ENCODE data around the gene RNF180. TPM values are rescaled to one million over a fixed set of nuclear protein-coding genes. Genes with fewer than 3 reads are reported as not detected.

Gene RNF180
- total and polyA plus RNA-seq, 8 donors = 1.2 to 15.4 (median 4.2) TPM

GRCh38 chr5:64295101-64295500, 129.5 kb downstream of the RNF180 start:
- TF ChIP-seq EP300 (IDR thresholded peaks at IDR 0.05) (no peak), POLR2A (IDR thresholded peaks at IDR 0.05) (no peak), POLR2AphosphoS5 (IDR thresholded peaks at IDR 0.05) (no peak), CTCF (IDR thresholded peaks at IDR 0.05) (no peak)

DNA sequence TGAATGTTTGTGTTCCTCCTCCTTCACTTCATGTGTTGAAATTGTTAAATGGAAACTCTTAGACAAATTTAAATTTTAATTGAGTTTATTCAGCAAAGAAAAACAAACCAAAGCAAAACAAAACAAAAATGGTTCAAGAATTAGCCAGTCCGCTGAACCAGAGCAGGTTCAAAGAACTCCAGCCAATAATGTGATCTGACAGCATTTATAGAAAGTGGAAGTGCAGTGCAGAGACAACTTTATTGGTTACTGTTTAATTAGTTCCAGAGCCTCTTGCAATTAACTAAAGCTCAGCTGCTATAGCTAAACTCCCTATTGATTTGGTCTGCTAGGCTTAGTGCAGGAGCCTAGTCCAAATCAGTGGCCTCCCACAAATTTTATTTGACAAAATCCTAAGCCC, 132.9 kb downstream of the RNF180 start:
- Histone ChIP-seq H3K9me3 (no peaks in the 10 kb centered on the region), H3K4me1 (no peaks in the 10 kb centered on the region), H3K36me3 (no peaks in the 10 kb centered on the region), H3K27ac (no peak overlapping the region), H3K4me3 (no peak overlapping the region), H3K27me3 (no peaks in the 10 kb centered on the region)
- intact Hi-C loops (cut with DNase I; ENCODE audit: low total_unique reads) = no loop called here
- TF ChIP-seq POLR2AphosphoS5 (IDR thresholded peaks at IDR 0.05) (no peak), POLR2A (IDR thresholded peaks at IDR 0.05) (no peak), CTCF (IDR thresholded peaks at IDR 0.05) (no peak), EP300 (IDR thresholded peaks at IDR 0.05) (no peak)
- no peak for DNase-seq
- WGBS, 5 donors = 87 to 100% (median 95%) methylated on average over 1 of the region's 1 CpG

More at GRCh38 chr5:64295101-64295500, 129.5 kb downstream of the RNF180 start:
- Histone ChIP-seq H3K4me3 (no peak overlapping the region), H3K27ac (no peak overlapping the region), H3K4me1 (no peaks in the 10 kb centered on the region), H3K9me3 (peaks cover 0 to 8% (median 2%) of the 10 kb centered on the region in 4 donors), H3K36me3 (no peaks in the 10 kb centered on the region), H3K27me3 (no peaks in the 10 kb centered on the region)
- intact Hi-C loops (cut with DNase I; ENCODE audit: low total_unique reads) = no loop called here
- DNase-seq = peak in 1 of 2 donors; percentile 7
- 79 to 100% (median 87%) methylated on average over 1 of the region's 1 CpG for WGBS, 5 donors

DNA sequence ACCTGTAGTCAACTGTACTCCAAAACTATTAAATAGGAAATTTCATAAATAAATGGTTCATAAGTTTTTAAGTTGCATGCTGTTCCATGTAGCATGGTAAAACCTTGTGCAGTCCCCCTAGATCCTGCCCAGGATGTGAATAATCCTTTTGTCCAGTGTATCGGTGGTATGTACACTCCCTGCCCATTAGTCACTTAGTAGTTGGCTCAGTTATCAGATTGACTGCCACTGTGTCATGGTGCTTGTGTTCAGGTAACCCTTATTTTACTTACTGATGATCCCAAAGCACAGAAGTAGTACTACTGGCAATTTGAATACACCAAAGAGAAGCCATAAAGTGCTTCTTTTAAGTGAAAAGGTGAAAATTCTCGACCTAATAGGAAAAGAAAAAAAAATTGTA, 134.2 kb downstream of the RNF180 start:
- intact Hi-C loops (cut with DNase I; ENCODE audit: low total_unique reads) = no loop called here
- no peak overlapping the region for H3K4me3 ChIP-seq
- no peaks in the 10 kb centered on the region for H3K27me3 ChIP-seq
- WGBS, 5 donors = 40 to 57% (median 44%) methylated on average over 2 of the region's 2 CpGs
- H3K9me3 ChIP-seq = no peaks in the 10 kb centered on the region
- H3K27ac ChIP-seq = no peak overlapping the region
- no peak for DNase-seq
- no peak for TF ChIP-seq CTCF (IDR thresholded peaks at IDR 0.05)
- no peaks in the 10 kb centered on the region for H3K36me3 ChIP-seq
- H3K4me1 ChIP-seq = no peaks in the 10 kb centered on the region

- Histone ChIP-seq H3K9me3 (no peaks in the 10 kb centered on the region), H3K27me3 (no peaks in the 10 kb centered on the region), H3K36me3 (no peaks in the 10 kb centered on the region), H3K4me1 (no peaks in the 10 kb centered on the region), H3K27ac (no peak overlapping the region), H3K4me3 (no peak overlapping the region)
- no peak for DNase-seq
- intact Hi-C loops (cut with DNase I; ENCODE audit: low total_unique reads) = no loop called here
- TF ChIP-seq CTCF (IDR thresholded peaks at IDR 0.05) = no peak
These were observed 135.9 kb downstream of the RNF180 start for GRCh38 chr5:64301566-64301965.

DNA sequence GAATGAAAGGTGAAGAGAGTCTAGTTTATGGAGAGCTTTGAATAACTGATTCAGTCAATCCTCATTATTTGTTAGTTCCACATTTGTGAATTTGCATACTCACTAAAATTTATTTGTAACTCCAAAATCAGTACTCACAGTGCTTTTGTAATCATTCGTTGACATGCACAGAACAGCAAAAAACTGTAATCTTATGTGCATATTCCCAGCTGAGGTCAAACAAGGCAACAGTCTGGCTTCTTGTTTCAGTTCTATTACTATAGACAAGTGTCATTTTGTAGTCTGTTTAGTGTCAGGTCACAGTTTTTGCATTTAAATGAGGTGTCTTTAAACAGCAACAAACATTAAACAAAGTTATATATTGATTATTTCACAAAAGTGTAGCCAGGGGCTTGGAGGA, 142.5 kb downstream of the RNF180 start:
- no peaks in the 10 kb centered on the region for H3K4me1 ChIP-seq
- H3K9me3 ChIP-seq = no peaks in the 10 kb centered on the region
- WGBS, 5 donors = 22 to 53% (median 44%) methylated on average over 1 of the region's 1 CpG
- H3K4me3 ChIP-seq = no peak overlapping the region
- no peak for DNase-seq
- no peak overlapping the region for H3K27ac ChIP-seq
- intact Hi-C loops (cut with DNase I; ENCODE audit: low total_unique reads) = no loop called here
- no peaks in the 10 kb centered on the region for H3K36me3 ChIP-seq
- H3K27me3 ChIP-seq = no peaks in the 10 kb centered on the region
- TF ChIP-seq EP300 (IDR thresholded peaks at IDR 0.05) (no peak), POLR2A (IDR thresholded peaks at IDR 0.05) (no peak), POLR2AphosphoS5 (IDR thresholded peaks at IDR 0.05) (no peak), CTCF (IDR thresholded peaks at IDR 0.05) (no peak)
